A549 treated with AZD9567 at 1 μM for 4 hours (cell line): ENCODE results near the gene MMS22L. TPM values are rescaled to one million over a fixed set of nuclear protein-coding genes. Genes with fewer than 3 reads are reported as not detected.

Source experiments
- total RNA-seq: library from RNA; stranded (reverse); fragments of 200-300 nt; extraction: Qiagen RNA extraction; gene quantifications from 5 replicates; pipeline ENCODE4 v1.2.3, GENCODE V29; 2022; ENCODE audit not compliant: insufficient read depth

The MMS22L gene, protein sequence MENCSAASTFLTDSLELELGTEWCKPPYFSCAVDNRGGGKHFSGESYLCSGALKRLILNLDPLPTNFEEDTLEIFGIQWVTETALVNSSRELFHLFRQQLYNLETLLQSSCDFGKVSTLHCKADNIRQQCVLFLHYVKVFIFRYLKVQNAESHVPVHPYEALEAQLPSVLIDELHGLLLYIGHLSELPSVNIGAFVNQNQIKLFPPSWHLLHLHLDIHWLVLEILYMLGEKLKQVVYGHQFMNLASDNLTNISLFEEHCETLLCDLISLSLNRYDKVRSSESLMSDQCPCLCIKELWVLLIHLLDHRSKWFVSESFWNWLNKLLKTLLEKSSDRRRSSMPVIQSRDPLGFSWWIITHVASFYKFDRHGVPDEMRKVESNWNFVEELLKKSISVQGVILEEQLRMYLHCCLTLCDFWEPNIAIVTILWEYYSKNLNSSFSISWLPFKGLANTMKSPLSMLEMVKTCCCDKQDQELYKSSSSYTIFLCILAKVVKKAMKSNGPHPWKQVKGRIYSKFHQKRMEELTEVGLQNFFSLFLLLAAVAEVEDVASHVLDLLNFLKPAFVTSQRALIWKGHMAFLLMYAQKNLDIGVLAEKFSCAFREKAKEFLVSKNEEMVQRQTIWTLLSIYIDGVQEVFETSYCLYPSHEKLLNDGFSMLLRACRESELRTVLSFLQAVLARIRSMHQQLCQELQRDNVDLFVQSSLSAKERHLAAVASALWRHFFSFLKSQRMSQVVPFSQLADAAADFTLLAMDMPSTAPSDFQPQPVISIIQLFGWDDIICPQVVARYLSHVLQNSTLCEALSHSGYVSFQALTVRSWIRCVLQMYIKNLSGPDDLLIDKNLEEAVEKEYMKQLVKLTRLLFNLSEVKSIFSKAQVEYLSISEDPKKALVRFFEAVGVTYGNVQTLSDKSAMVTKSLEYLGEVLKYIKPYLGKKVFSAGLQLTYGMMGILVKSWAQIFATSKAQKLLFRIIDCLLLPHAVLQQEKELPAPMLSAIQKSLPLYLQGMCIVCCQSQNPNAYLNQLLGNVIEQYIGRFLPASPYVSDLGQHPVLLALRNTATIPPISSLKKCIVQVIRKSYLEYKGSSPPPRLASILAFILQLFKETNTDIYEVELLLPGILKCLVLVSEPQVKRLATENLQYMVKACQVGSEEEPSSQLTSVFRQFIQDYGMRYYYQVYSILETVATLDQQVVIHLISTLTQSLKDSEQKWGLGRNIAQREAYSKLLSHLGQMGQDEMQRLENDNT
- total RNA-seq = 8.3 to 14.5 TPM (median 10.5 TPM) in 5 replicates

DNA sequence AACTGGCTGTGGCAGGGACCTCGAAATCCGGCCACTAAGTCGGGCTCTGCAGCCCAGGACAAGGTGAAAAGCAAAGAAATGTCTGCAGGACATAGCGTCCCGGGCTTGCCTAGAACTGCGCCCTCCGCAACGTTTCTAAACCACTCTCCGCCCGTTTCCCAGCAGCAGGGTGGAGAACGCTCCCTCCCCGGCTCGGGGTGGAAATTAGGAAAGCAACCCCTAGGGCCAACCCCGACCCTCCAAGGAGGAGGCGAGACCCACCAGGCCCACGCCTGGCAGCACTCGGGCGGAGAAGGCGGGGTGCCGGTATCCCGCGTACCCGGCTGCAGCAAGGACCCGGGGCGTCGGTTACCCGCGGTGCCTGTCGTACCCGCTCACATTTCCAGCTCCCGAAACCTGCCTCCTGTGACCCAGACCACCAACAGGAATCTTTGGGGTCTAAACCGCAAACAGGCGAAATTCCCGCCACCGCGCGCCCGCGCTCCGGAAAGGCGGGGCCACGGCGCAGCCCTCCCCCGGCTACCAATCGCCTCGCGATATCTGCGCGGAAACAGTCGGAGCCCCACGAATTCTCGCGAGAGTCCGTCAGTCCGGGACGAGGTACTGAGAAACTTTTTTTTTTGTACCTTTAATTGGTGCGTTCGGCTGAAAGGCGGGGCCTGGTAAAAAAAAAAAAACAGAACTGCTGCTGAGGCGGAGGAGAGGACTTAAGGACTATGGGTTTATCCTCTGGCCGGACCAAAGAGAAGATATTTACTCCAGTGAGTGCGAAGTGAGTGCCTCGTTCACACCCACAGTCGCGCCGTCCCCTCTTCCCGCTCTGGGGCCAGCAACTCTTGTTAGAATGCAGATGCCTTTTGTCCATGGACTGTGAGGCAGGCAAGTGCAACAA, at the start of gene MMS22L:
TSS of gene MMS22L (minus strand) at position 491 of the 892 bp plus-strand sequence. CDS start 739 bp downstream, outside the sequence.

